ENCODE measurements around the gene TRAPPC2L.
A peak's percentile ranks its signal among the peaks of the same experiment; 100 is the strongest.

TRAPPC2L gene

DNA sequence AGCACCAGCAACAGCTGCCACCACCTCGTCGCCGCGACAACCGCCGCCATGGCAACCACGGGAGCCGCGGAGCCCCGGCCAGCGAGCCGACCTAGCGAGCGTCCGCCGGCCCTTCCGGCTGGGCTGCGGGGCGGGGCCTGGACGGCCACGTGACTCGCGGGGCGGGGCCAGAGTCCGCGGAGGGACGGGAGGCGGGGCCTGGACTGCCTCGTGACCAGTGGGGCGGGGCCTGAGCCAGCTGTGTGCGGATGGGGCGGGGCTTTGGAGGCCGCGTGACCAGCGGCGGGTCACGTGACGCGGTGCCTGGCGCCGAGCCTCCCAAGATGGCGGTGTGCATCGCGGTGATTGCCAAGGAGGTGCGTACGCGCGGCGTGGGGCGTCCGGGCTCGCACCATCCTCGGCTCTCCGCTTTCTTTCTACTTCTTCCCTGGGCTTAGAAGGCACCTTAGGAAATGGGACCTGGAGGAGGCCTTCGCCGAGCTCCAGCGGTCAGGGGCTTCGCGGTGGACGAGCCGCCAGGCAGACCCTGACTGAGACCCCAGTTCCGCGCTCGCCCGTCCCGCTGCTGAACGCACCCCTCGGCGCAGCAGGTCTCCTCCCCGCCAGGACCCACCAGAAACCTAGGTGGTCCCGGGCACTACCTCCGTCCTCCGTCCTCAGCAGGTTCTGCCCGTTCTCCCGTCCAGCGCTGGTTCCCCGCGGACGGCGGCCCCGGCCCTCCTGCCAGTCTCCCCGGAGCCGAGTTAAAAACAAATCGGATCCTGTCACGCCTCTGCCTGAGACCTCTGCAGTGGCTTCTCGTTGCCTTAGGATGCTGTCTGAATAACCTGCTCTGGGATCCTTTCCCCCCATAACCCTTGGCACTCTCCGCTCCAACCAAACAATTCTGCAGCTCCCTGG is at the start of gene TRAPPC2L, which contains the start of gene GALNS:
TSS of gene TRAPPC2L (plus strand) at position 300 of the 900 bp plus-strand sequence. CDS start at position 324, 24 bp downstream.
TSS of gene GALNS (minus strand) at position 120 of the 900 bp plus-strand sequence. CDS start at position 50, 70 bp downstream.
- Mint-ChIP-seq H3K27ac (peak within 1 kb of the TSS; percentile 95), H3K36me3 (ENCODE audit: low read depth) (peaks cover 19% of the 10 kb centered on the region), H3K27me3 (no peaks in the 10 kb centered on the region), H3K9me3 (no peaks in the 10 kb centered on the region), H3K4me3 (peak within 1 kb of the TSS; percentile 95), H3K4me1 (ENCODE audit: low read depth) (peaks cover 31% of the 10 kb centered on the region)

DNA sequence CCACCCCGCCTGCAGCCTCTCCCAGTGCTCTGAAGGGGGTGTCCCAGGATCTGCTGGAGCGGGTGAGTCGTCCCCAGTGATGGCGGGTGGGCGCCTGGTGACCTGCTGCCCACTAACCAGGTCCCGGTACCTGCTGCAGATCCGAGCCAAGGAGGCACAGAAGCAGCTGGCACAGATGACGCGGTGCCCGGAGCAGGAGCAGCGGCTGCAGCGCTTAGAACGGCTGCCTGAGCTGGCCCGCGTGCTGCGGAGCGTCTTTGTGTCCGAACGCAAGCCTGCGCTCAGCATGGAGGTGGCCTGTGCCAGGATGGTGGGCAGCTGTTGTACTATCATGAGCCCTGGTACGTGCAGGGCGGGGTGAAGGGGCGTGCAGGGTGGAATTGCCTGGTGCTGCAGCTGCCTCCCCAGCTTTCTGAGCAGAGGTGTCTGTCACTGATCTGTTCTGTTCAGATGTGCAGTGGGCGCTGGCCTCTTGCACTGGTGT is 49.7 kb upstream of the TRAPPC2L start:
- Mint-ChIP-seq H3K9me3 (no peaks in the 10 kb centered on the region), H3K27ac (no peak overlapping the region), H3K36me3 (ENCODE audit: low read depth) (peaks cover 24% of the 10 kb centered on the region), H3K4me1 (ENCODE audit: low read depth) (peaks cover 21% of the 10 kb centered on the region), H3K27me3 (no peaks in the 10 kb centered on the region), H3K4me3 (no peak overlapping the region)

DNA sequence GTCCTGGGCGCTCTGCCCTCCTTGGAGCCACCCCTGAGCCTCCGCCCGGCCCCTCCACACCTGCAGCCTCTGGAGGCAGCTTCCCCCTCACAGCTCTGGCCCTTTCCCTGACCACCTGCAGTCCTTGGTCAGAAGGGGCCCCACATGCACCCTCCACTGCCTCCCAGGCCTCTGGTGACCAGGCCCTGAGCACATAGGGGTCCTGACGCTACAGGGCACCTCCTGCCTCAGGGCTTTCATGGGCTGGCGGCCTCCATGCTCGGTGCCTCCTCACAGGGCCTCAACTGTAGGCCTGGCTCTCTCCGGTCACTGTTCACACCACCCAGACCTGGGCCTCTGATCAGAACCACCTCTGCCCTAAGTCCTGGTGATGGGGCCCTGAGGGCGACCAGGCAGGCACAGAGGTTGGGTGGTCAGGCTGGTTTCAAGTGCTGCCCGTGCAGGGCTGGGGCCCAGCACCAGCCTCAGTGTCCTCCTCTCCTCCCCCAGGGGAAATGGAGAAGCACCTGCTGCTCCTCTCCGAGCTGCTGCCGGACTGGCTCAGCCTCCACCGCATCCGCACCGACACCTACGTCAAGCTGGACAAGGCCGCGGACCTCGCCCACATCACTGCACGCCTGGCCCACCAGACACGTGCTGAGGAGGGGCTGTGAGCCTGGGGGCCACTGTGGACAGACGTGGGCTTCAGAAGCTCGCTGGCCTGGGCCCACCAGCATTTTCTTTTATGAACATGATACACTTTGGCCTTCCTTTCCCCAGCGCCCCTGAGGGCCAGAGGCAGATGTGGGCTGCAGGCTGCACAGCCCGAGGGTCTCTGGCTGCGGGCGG is 49.1 kb upstream of the TRAPPC2L start:
- no peaks in the 10 kb centered on the region for H3K9me3 Mint-ChIP-seq
- no peak overlapping the region for H3K4me3 Mint-ChIP-seq
- peaks cover 24% of the 10 kb centered on the region for H3K4me1 Mint-ChIP-seq (ENCODE audit: low read depth)
- peaks cover 24% of the 10 kb centered on the region for H3K36me3 Mint-ChIP-seq (ENCODE audit: low read depth)
- H3K27me3 Mint-ChIP-seq: no peaks in the 10 kb centered on the region
- H3K27ac Mint-ChIP-seq: no peak overlapping the region

GRCh38 chr16:88809068-88809675 is 47.8 kb upstream of the TRAPPC2L start:
- Mint-ChIP-seq H3K27me3 (no peaks in the 10 kb centered on the region), H3K36me3 (ENCODE audit: low read depth) (peaks cover 24% of the 10 kb centered on the region), H3K9me3 (no peaks in the 10 kb centered on the region)

GRCh38 chr16:88809676-88810165 is 47.2 kb upstream of the TRAPPC2L start:
- no peaks in the 10 kb centered on the region for H3K27me3 Mint-ChIP-seq
- no peaks in the 10 kb centered on the region for H3K9me3 Mint-ChIP-seq
- peaks cover 24% of the 10 kb centered on the region for H3K36me3 Mint-ChIP-seq (ENCODE audit: low read depth)
- H3K4me3 Mint-ChIP-seq: peak overlapping the region; percentile 89
- peaks cover 25% of the 10 kb centered on the region for H3K4me1 Mint-ChIP-seq (ENCODE audit: low read depth)
- peak overlapping the region; percentile 88 for H3K27ac Mint-ChIP-seq

More at GRCh38 chr16:88809068-88809675, 47.8 kb upstream of the TRAPPC2L start:
- Mint-ChIP-seq H3K4me3 (peak overlapping the region; percentile 89), H3K4me1 (ENCODE audit: low read depth) (peaks cover 25% of the 10 kb centered on the region), H3K27ac (peak overlapping the region; percentile 88)

- Mint-ChIP-seq H3K36me3 (ENCODE audit: low read depth) (peaks cover 24% of the 10 kb centered on the region), H3K4me1 (ENCODE audit: low read depth) (peaks cover 25% of the 10 kb centered on the region), H3K9me3 (no peaks in the 10 kb centered on the region), H3K27ac (peak overlapping the region; percentile 88), H3K27me3 (no peaks in the 10 kb centered on the region), H3K4me3 (peak overlapping the region; percentile 89)
Measured at GRCh38 chr16:88810166-88810911, 46.6 kb upstream of the TRAPPC2L start.

- Mint-ChIP-seq H3K27me3 (no peaks in the 10 kb centered on the region), H3K4me3 (peak overlapping the region; percentile 89), H3K9me3 (no peaks in the 10 kb centered on the region), H3K4me1 (ENCODE audit: low read depth) (peaks cover 25% of the 10 kb centered on the region), H3K27ac (peak overlapping the region; percentile 94), H3K36me3 (ENCODE audit: low read depth) (peaks cover 24% of the 10 kb centered on the region)
Measured at GRCh38 chr16:88810912-88811768, 45.8 kb upstream of the TRAPPC2L start.

DNA sequence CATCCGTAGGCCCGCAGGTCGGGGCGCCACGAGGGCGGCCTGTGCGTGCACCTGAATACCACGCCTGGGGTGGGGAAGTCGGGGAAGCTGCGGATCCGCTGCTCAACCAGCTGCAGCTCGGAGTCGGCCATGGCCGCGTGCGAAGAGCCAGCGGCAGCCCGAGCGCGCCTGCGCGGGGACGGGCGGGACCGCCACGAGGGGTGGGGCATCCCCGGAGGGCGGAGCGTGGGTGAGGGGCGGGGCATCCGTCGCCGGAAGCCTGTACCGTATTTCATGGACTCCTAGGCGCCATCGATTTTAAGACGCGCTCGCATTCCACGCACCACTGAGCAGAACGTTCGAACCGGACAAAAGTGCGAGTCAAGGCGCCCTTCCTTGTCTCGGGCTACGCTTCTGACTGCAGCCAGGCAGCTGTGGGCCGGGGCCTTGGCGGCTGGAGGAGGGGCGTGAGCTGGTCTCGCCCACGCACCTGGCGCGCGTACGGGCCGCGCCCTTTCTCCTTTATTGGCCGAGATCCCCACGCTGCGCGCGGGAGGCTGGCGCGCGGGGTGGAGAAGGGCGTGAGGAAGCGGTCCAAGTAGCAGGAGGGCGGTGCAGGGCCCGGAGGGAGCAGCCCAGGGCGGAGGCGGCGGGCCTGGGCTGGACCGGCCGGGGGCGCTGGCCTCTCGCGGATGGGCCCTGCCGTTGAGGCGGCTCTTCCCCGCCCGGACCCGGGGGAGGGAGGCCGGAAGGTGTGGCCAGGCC is 45.0 kb upstream of the TRAPPC2L start, which contains the start of gene APRT:
TSS of gene APRT (minus strand) at position 160 of the 744 bp plus-strand sequence. CDS start at position 131, 29 bp downstream.
- no peaks in the 10 kb centered on the region for H3K9me3 Mint-ChIP-seq
- no peaks in the 10 kb centered on the region for H3K27me3 Mint-ChIP-seq
- H3K4me3 Mint-ChIP-seq: peak within 1 kb of the TSS; percentile 89
- H3K27ac Mint-ChIP-seq: peak within 1 kb of the TSS; percentile 94
- peaks cover 25% of the 10 kb centered on the region for H3K4me1 Mint-ChIP-seq (ENCODE audit: low read depth)
- peaks cover 24% of the 10 kb centered on the region for H3K36me3 Mint-ChIP-seq (ENCODE audit: low read depth)

- H3K4me1 Mint-ChIP-seq (ENCODE audit: low read depth): peaks cover 25% of the 10 kb centered on the region
- peaks cover 22% of the 10 kb centered on the region for H3K36me3 Mint-ChIP-seq (ENCODE audit: low read depth)
- H3K9me3 Mint-ChIP-seq: no peaks in the 10 kb centered on the region
- peak overlapping the region; percentile 85 for H3K4me3 Mint-ChIP-seq
- no peaks in the 10 kb centered on the region for H3K27me3 Mint-ChIP-seq
- H3K27ac Mint-ChIP-seq: peak overlapping the region; percentile 84
Measured at GRCh38 chr16:88812513-88813268, 44.2 kb upstream of the TRAPPC2L start.

DNA sequence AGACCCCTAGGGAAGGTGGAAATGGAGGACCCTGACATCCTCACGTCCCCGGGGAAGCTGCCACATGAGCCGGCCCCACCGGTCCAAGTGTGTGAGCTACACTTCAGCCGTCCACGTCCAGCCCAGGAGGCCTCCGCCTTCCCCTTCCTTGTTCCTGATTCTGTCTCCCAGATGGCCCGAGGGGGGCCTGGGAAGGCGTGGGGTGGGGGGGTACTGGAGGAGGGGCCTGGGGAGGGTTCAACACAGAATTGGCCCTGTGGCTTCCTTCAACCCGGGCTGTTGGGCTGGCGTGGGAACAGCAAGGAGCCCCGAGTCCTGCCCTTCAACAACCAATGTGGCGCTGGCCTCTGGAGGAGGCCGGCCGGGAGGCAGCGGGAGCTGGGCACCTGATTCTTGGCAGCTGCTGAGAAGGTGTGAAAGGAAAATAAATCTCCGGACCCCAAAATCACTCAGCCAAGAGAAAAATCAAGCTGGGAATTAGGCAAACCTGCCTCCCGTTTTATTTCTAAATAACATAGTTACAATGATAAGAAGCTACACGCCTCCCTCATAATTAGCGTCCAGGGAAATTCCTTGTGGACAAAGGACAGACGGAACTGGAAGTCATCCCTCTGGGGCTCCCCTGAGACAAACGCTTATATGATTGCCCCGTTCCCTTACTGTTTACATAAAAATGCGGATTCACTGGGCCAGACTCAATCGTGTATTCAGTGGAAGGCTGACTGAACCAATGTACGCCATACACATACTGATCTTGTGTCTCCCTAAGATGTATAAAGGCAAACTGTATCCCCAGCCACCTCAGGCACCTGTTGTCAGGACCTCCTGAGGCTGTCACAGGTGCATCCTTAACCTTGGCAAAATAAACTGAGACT is 43.4 kb upstream of the TRAPPC2L start:
- H3K4me3 Mint-ChIP-seq: peak overlapping the region; percentile 33
- H3K27ac Mint-ChIP-seq: no peak overlapping the region
- H3K27me3 Mint-ChIP-seq: no peaks in the 10 kb centered on the region
- H3K36me3 Mint-ChIP-seq (ENCODE audit: low read depth): peaks cover 14% of the 10 kb centered on the region
- no peaks in the 10 kb centered on the region for H3K9me3 Mint-ChIP-seq
- H3K4me1 Mint-ChIP-seq (ENCODE audit: low read depth): peaks cover 21% of the 10 kb centered on the region

- H3K27ac Mint-ChIP-seq: no peak overlapping the region
- H3K4me1 Mint-ChIP-seq (ENCODE audit: low read depth): peaks cover 17% of the 10 kb centered on the region
- H3K4me3 Mint-ChIP-seq: peak overlapping the region; percentile 33
Measured at GRCh38 chr16:88814144-88814502, 42.8 kb upstream of the TRAPPC2L start.

More at GRCh38 chr16:88814144-88814502, 42.8 kb upstream of the TRAPPC2L start:
- no peaks in the 10 kb centered on the region for H3K9me3 Mint-ChIP-seq
- peaks cover 11% of the 10 kb centered on the region for H3K36me3 Mint-ChIP-seq (ENCODE audit: low read depth)
- H3K27me3 Mint-ChIP-seq: no peaks in the 10 kb centered on the region
